GM18508 (cell line): Measurements from ENCODE around the gene FAM227A.

Experiments
- ATAC-seq: cut with Tn5 transposase; IDR thresholded peaks from one replicate; pipeline ENCODE4 v1.9.1; 2021; ENCODE audit warnings: moderate number of reproducible peaks; ENCODE audit not compliant: insufficient read depth, unreplicated experiment

The FAM227A gene

GRCh38 chr22:38564669-38565068 is 91.5 kb downstream of the FAM227A start:
- no peak for ATAC-seq

DNA sequence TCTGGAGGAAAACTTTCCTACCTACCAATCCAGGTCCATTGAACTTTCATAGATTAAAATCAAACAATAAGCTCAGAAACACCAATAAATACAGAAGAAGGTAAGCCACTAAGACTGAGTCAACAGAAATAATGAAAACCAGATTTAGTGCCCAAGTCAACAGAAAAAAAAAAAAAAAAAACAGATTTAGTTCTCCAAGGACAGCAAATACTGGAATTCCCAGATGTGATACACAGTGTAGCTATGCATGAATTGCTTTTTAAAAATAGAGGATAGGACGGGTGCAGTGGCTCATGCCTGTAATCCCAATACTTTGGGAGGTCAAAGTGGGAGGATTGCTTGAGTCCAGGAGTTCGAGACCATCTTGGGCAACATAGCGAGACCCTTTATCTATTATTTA is 101.9 kb downstream of the FAM227A start:
- no peak for ATAC-seq

DNA sequence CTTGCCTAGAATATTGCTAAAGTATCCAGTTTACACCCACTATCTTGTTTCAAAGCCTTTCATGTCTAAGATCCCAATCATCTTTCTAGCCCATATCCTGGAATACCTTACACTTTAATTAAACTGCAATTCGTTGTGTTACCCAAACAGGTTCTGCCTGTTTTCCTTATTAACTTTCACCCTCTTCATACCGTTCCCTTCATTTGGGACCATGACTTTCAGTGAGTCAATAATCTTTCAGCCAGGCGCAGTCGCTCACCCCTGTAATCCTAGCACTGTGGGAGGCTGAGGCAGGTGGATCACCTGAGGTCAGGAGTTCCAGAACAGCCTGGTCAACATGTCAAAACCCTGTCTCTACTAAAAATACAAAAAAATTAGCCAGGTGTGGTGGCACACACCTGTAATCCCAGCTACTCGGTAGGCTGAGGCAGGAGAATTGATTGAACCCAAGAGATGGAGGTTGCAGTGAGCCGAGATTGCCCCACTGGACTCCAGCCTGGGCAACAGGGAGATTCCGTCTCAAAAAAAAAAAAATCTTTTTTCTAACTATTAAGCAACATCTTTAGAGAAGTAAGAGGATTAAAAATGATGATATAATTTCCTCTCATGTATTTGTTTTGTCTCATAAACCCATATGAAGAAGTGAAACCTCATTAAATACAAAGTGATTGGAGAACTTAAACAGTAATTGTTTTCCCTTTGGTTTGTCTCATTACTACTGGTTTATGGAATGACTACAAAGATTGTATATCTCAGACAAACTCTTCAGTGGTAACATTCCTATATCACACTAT is 106.9 kb downstream of the FAM227A start:
- no peak for ATAC-seq

GRCh38 chr22:38540701-38541100 is 115.5 kb downstream of the FAM227A start:
- no peak for ATAC-seq

- ATAC-seq = no peak
Measured at GRCh38 chr22:38531251-38531938, 124.8 kb downstream of the FAM227A start.
